Fibroblast of skin of left biceps (primary cell): ENCODE data around the gene NCAM2.
"Not testable (repeated sequence)": the region's sequence is repeated elsewhere in the genome, so short reads cannot be mapped to it uniquely, and the experiment has no call there.

ENCODE experiments used
- DNase-seq, 2 experiments: peaks; one replicate each; pipeline ENCODE4 v3.0.0-alpha.2; 2013; ENCODE audit warnings: low read depth in 2 of 2

NCAM2 gene

GRCh38 chr21:21102896-21103295, 104.7 kb downstream of the NCAM2 start:
- DNase-seq: no peak

- DNase-seq: no peak
Measured at GRCh38 chr21:21103692-21104091, 105.5 kb downstream of the NCAM2 start.

- DNase-seq: no peak
Measured at GRCh38 chr21:21109736-21110135, 111.5 kb downstream of the NCAM2 start.

GRCh38 chr21:21111309-21111920, 113.2 kb downstream of the NCAM2 start:
- no peak for DNase-seq

GRCh38 chr21:21114461-21114860, 116.3 kb downstream of the NCAM2 start:
- DNase-seq: no peak

GRCh38 chr21:21119091-21119490, 120.9 kb downstream of the NCAM2 start:
- DNase-seq: no peak

- DNase-seq: no peak
Measured at GRCh38 chr21:21122680-21123079, 124.5 kb downstream of the NCAM2 start.

GRCh38 chr21:21132390-21132789, 134.2 kb downstream of the NCAM2 start:
- DNase-seq: no peak

- peak; percentile 28 to 33 for DNase-seq
Measured at GRCh38 chr21:21137986-21138385, 139.8 kb downstream of the NCAM2 start.

GRCh38 chr21:21146587-21147373, 148.6 kb downstream of the NCAM2 start:
- no peak for DNase-seq

GRCh38 chr21:21147374-21147745, 149.2 kb downstream of the NCAM2 start:
- no peak for DNase-seq

- DNase-seq: no peak
Measured at GRCh38 chr21:21148009-21148408, 149.8 kb downstream of the NCAM2 start.

- DNase-seq: no peak
Measured at GRCh38 chr21:21148514-21148913, 150.3 kb downstream of the NCAM2 start.

GRCh38 chr21:21149445-21149844, 151.2 kb downstream of the NCAM2 start:
- not testable (repeated sequence) for DNase-seq

GRCh38 chr21:21151231-21151630, 153.0 kb downstream of the NCAM2 start:
- DNase-seq: no peak

- DNase-seq: no peak
Measured at GRCh38 chr21:21156397-21156796, 158.2 kb downstream of the NCAM2 start.

GRCh38 chr21:21156957-21157356, 158.7 kb downstream of the NCAM2 start:
- peak in 1 of 2 experiments; percentile 20 for DNase-seq

GRCh38 chr21:21158376-21158918, 160.2 kb downstream of the NCAM2 start:
- DNase-seq: no peak

GRCh38 chr21:21159253-21159899, 161.2 kb downstream of the NCAM2 start:
- DNase-seq: no peak

- no peak for DNase-seq
Measured at GRCh38 chr21:21162786-21163185, 164.6 kb downstream of the NCAM2 start.

- peak; percentile 40 to 47 for DNase-seq
Measured at GRCh38 chr21:21163904-21164303, 165.7 kb downstream of the NCAM2 start.

GRCh38 chr21:21165063-21165645, 166.9 kb downstream of the NCAM2 start:
- peak; percentile 83 for DNase-seq
